ENCODE measurements around the gene SERPINA3. TPM values are rescaled to one million over a fixed set of nuclear protein-coding genes. Genes with fewer than 3 reads are reported as not detected.

SERPINA3 gene
- total RNA-seq, 1 donor from 2014 or later: not detected

DNA sequence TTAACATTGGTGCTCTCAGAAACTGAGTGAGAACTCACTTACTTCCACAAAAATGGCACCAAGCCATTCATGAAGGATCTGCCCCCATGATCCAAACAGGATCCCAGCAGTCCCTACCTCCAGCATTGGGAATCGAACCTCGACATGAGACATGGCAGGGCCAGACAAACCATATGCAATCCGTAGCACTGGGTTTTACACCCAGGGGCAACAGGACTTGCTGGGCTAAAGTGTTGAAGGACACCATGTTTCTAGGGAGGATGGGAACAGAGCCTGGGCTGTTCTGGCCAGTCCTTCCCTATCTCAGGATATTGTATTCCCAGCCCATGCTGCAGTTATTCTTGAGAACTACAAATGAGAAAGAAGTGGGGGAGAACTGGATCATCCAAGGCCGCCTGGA, 36.6 kb downstream of the SERPINA3 start:
- Mint-ChIP-seq H3K9me3 (peaks cover 4% of the 10 kb centered on the region), H3K36me3 (ENCODE audit: low read depth) (no peaks in the 10 kb centered on the region), H3K27ac (no peak overlapping the region), H3K27me3 (ENCODE audit: low read depth) (no peaks in the 10 kb centered on the region), H3K4me1 (ENCODE audit: low read depth) (no peaks in the 10 kb centered on the region), H3K4me3 (ENCODE audit: low read depth) (no peak overlapping the region)
- DNase-seq (ENCODE audit: low spot score): no peak
- intact Hi-C loops (cut with micrococcal nuclease): no loop called here

DNA sequence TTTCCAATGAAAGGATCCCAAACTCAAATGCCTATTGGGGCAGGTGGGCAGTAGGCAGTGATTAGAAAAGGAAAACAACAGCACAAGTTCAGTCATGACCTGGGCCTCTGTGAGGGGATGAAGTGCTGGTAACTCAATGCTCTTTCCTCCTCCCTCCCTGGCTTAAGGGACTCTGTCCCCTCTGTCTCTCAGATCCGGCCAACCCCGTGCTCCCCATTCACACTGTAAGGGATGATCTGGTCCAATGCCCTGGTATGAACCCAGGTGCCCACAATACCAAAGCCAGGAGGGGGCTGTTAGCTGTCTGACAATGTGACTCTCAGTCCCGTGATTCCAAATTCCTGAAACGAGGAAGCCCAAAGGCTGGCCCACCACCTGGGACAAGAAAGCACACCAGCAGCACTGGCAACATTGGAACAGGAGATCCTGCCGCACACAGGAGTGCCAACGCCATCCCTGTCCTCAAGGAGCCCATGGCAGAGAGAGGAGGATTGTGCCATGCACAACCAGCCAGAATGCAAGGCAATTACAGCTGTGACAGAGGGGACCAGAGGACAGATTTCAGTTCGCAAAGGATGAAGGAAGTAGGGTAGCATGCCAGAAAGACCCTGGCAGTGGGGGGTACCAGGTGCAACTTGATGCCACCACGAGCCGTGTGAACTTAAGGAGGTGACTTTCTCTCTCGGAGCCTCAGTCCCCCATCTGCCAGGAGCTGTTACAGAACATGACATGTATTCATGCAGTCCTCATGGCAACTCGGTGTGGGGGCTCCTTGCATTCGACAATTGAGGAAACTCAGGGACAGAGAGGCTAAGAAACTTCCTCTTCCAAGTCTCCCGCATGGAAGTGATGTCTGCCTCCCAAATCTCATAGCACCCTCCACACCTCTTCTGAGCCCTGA, 37.6 kb downstream of the SERPINA3 start:
- no peak overlapping the region for H3K4me3 Mint-ChIP-seq (ENCODE audit: low read depth)
- no peak overlapping the region for H3K27ac Mint-ChIP-seq
- H3K27me3 Mint-ChIP-seq (ENCODE audit: low read depth): no peaks in the 10 kb centered on the region
- no peaks in the 10 kb centered on the region for H3K36me3 Mint-ChIP-seq (ENCODE audit: low read depth)
- intact Hi-C loops (cut with micrococcal nuclease): no loop called here
- no peaks in the 10 kb centered on the region for H3K4me1 Mint-ChIP-seq (ENCODE audit: low read depth)
- no peak for DNase-seq (ENCODE audit: low spot score)
- H3K9me3 Mint-ChIP-seq: peaks cover 4% of the 10 kb centered on the region

DNA sequence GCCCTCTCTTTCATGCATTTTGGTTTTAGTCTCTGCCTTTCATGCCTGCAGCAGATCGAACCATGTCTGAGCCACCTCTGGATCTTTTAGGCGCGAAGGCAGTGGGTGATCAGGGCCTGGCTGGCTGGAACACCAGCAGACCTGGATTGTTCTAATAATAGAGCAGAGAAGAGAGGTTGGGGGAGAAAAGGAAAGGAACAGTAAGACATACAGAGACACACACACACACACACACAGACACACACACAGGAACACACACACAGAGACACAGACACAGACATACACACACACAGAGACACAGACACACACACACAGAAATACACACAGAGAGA, 38.2 kb downstream of the SERPINA3 start:
- no peaks in the 10 kb centered on the region for H3K4me1 Mint-ChIP-seq (ENCODE audit: low read depth)
- no peak for DNase-seq (ENCODE audit: low spot score)
- H3K4me3 Mint-ChIP-seq (ENCODE audit: low read depth): no peak overlapping the region
- H3K27ac Mint-ChIP-seq: no peak overlapping the region
- H3K9me3 Mint-ChIP-seq: peaks cover 4% of the 10 kb centered on the region
- intact Hi-C loops (cut with micrococcal nuclease): no loop called here
- H3K27me3 Mint-ChIP-seq (ENCODE audit: low read depth): no peaks in the 10 kb centered on the region
- no peaks in the 10 kb centered on the region for H3K36me3 Mint-ChIP-seq (ENCODE audit: low read depth)

DNA sequence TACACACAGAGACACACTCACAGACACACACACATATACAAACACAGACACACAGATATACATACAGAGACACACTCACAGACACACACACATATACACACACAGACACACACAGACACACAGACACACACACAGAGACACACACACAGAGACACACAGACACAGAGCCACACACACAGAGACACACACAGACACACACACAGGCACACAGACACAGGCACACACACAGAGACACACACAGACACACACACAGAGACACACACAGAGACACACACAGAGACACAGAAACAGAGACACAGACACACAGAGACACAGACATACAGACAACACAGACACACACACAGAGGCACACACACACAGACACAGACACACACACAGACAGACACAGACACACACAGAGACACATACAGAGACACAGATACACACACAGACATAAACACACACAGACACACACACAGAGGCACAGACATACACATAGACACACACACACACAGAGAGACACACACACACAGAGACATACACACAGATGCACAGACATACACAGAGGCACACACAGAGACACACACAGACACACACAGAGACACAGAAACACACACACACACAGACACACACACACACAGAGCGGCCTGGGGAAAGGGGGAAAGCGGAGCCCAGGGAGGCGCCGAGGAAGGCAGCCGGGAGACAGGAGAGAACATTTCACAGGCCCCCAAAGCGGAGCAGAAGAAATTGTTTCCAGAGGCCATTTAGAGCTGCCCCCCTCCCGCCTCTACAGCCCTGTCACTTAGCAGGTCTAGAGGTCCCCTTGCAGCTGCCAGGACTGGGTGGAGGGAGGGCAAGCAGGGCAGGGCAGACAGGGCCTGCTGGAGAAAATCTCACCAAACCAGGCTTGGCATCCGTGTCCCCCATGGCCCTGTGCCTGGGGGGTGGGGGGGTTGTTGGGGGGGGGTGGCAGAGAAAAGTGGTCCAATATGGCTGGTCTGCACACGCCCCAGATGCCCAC, 38.9 kb downstream of the SERPINA3 start:
- no peaks in the 10 kb centered on the region for H3K27me3 Mint-ChIP-seq (ENCODE audit: low read depth)
- no peak overlapping the region for H3K4me3 Mint-ChIP-seq (ENCODE audit: low read depth)
- H3K27ac Mint-ChIP-seq: no peak overlapping the region
- peaks cover 4% of the 10 kb centered on the region for H3K9me3 Mint-ChIP-seq
- DNase-seq (ENCODE audit: low spot score): no peak
- no peaks in the 10 kb centered on the region for H3K4me1 Mint-ChIP-seq (ENCODE audit: low read depth)
- H3K36me3 Mint-ChIP-seq (ENCODE audit: low read depth): no peaks in the 10 kb centered on the region
- intact Hi-C loops (cut with micrococcal nuclease): no loop called here

- no peaks in the 10 kb centered on the region for H3K4me1 Mint-ChIP-seq (ENCODE audit: low read depth)
- no peak overlapping the region for H3K27ac Mint-ChIP-seq
- intact Hi-C loops (cut with micrococcal nuclease): no loop called here
- no peak for DNase-seq (ENCODE audit: low spot score)
- no peaks in the 10 kb centered on the region for H3K36me3 Mint-ChIP-seq (ENCODE audit: low read depth)
- no peak overlapping the region for H3K4me3 Mint-ChIP-seq (ENCODE audit: low read depth)
- H3K9me3 Mint-ChIP-seq: peaks cover 4% of the 10 kb centered on the region
- H3K27me3 Mint-ChIP-seq (ENCODE audit: low read depth): no peaks in the 10 kb centered on the region
These were observed 41.1 kb downstream of the SERPINA3 start for GRCh38 chr14:94653321-94653720.

DNA sequence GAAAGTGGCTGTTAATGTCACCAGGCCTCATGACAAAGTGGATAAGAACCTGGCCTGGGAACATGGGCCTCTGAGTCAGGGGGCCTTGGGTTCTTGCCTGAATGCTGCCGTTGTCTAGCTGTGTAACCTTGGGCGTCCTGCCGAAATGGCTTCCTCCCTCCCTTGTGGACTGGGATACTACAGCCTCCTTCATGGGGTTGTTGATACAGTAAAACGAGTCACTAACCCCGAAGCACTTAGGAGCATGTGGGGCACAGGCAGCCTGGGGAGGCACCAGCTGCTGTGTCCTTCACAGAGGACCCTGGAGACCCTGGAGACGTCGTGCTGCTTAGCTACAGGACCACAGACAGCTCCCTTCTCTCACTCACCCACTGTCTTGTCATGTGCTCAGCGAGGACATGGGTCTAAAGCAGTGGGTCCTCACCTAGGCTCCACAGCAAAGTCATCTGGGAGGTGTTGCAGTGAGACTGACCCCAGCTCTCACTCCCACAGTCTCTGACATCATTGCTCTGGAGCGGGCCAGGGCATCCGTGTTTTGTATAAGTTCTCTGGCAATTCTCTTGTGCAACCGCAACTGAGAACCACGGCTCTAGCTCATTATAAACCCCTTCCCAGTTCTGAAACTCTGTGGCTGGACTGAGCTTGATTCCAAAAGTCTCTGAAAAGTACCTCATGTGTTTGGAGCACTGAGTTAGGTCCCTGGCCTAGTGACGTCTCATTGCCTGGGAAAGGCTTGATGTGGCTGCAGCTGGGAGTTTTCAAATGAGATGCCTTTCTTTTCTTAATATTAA, 42.1 kb downstream of the SERPINA3 start:
- intact Hi-C loops (cut with micrococcal nuclease): no loop called here
- Mint-ChIP-seq H3K9me3 (no peaks in the 10 kb centered on the region), H3K27me3 (ENCODE audit: low read depth) (no peaks in the 10 kb centered on the region), H3K4me3 (ENCODE audit: low read depth) (no peak overlapping the region), H3K4me1 (ENCODE audit: low read depth) (no peaks in the 10 kb centered on the region), H3K27ac (no peak overlapping the region), H3K36me3 (ENCODE audit: low read depth) (no peaks in the 10 kb centered on the region)
- DNase-seq (ENCODE audit: low spot score): no peak

DNA sequence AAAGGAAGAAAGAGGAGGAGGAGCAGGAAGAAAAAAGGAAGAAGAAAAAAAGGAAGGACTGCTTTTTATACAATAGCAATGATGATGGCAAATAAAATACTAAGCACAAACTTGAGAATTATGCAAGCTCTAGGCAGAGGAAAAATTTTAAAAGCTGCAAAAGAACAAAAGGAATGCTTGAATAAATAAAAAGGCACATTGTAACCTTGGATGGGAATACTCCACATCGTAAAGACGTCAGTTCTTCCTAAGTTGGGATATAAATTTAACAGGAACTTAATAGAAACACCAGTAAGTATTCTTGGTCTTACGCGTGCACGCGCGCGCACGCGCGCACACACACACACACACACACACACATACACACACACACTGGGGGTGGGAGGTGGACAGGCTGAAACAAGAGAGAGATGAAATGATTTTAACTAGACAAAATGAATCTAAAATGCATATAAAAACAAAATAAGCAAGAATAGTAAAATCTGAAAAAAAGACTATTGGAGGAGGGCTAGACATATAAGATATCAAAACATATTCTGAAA, 43.0 kb downstream of the SERPINA3 start:
- no peaks in the 10 kb centered on the region for H3K9me3 Mint-ChIP-seq
- H3K36me3 Mint-ChIP-seq (ENCODE audit: low read depth): no peaks in the 10 kb centered on the region
- DNase-seq (ENCODE audit: low spot score): no peak
- H3K27ac Mint-ChIP-seq: no peak overlapping the region
- no peaks in the 10 kb centered on the region for H3K27me3 Mint-ChIP-seq (ENCODE audit: low read depth)
- no peaks in the 10 kb centered on the region for H3K4me1 Mint-ChIP-seq (ENCODE audit: low read depth)
- no peak overlapping the region for H3K4me3 Mint-ChIP-seq (ENCODE audit: low read depth)
- intact Hi-C loops (cut with micrococcal nuclease): no loop called here

DNA sequence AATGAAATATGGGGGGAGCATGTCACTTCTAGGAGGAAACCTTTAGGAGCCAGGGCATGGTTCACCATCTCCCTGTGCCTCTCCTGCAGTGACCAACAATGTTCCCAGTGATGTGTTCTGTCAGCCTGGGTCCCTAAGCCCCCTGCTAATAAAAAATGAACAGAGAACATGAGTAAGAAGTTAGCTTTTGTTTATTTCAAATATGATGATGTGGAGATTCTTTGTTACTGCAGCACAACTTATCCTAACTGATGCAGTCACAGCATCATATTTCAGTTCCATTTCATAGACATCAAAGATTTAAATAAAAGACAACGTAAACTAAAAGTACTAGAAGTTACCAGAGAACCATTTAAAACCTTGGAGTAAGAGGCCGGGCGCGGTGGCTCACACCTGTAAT, 43.9 kb downstream of the SERPINA3 start:
- no peak for DNase-seq (ENCODE audit: low spot score)
- H3K27me3 Mint-ChIP-seq (ENCODE audit: low read depth): no peaks in the 10 kb centered on the region
- intact Hi-C loops (cut with micrococcal nuclease): no loop called here
- H3K4me1 Mint-ChIP-seq (ENCODE audit: low read depth): no peaks in the 10 kb centered on the region
- H3K27ac Mint-ChIP-seq: no peak overlapping the region
- H3K4me3 Mint-ChIP-seq (ENCODE audit: low read depth): no peak overlapping the region
- H3K9me3 Mint-ChIP-seq: no peaks in the 10 kb centered on the region
- H3K36me3 Mint-ChIP-seq (ENCODE audit: low read depth): no peaks in the 10 kb centered on the region

GRCh38 chr14:94659256-94659655, 47.1 kb downstream of the SERPINA3 start:
- Mint-ChIP-seq H3K4me1 (ENCODE audit: low read depth) (no peaks in the 10 kb centered on the region), H3K27me3 (ENCODE audit: low read depth) (peaks cover 6% of the 10 kb centered on the region), H3K9me3 (no peaks in the 10 kb centered on the region)

DNA sequence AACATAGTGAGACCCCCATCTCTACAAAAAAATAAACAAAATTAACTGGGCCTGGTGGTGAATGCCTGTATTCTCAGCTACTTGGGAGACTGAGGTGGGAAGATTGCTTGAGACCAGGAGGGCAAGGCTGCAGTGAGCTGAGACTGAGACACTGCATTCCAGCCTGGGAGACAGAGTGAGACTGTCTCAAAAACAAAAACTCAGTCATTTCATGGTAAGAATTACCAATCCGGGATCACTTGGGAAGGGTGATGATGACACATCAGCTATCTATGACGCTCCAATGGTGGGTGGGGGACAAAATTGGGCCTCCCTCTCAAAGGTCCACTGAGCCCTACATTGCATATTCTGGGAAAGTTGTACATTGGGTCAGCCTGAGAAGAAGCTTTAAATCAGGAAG, 47.7 kb downstream of the SERPINA3 start:
- Mint-ChIP-seq H3K4me3 (ENCODE audit: low read depth) (no peak overlapping the region), H3K27ac (no peak overlapping the region), H3K9me3 (no peaks in the 10 kb centered on the region), H3K36me3 (ENCODE audit: low read depth) (no peaks in the 10 kb centered on the region), H3K27me3 (ENCODE audit: low read depth) (peaks cover 7% of the 10 kb centered on the region), H3K4me1 (ENCODE audit: low read depth) (no peaks in the 10 kb centered on the region)
- no peak for DNase-seq (ENCODE audit: low spot score)
- intact Hi-C loops (cut with micrococcal nuclease): no loop called here

More at GRCh38 chr14:94659256-94659655, 47.1 kb downstream of the SERPINA3 start:
- DNase-seq (ENCODE audit: low spot score): no peak
- intact Hi-C loops (cut with micrococcal nuclease): no loop called here
- no peak overlapping the region for H3K27ac Mint-ChIP-seq
- no peak overlapping the region for H3K4me3 Mint-ChIP-seq (ENCODE audit: low read depth)
- H3K36me3 Mint-ChIP-seq (ENCODE audit: low read depth): no peaks in the 10 kb centered on the region

GRCh38 chr14:94660306-94660946, 48.2 kb downstream of the SERPINA3 start:
- Mint-ChIP-seq H3K9me3 (no peaks in the 10 kb centered on the region), H3K27me3 (ENCODE audit: low read depth) (peaks cover 9% of the 10 kb centered on the region), H3K4me1 (ENCODE audit: low read depth) (no peaks in the 10 kb centered on the region), H3K36me3 (ENCODE audit: low read depth) (no peaks in the 10 kb centered on the region), H3K27ac (no peak overlapping the region), H3K4me3 (ENCODE audit: low read depth) (no peak overlapping the region)
- no peak for DNase-seq (ENCODE audit: low spot score)
- intact Hi-C loops (cut with micrococcal nuclease): no loop called here

DNA sequence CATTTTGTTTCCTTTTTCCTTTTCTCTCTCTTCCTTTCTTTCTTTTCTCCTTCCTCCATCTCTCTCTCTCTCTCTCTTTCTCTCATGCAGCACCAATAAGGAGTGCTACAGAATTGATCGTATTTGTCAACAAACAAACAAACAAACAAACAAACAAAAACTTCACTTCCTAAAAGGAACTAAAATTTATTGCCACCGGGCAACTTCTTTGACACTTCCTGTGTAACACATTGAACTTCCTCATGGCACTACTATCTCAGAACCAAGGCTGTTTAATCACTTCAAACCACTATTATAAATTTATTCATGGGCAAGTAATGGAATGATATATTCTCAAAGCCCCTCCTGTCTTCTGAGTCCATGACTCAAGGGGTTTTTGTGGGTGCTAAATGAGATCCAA, 51.3 kb downstream of the SERPINA3 start:
- no peaks in the 10 kb centered on the region for H3K4me1 Mint-ChIP-seq (ENCODE audit: low read depth)
- intact Hi-C loops (cut with micrococcal nuclease): no loop called here
- peaks cover 9% of the 10 kb centered on the region for H3K27me3 Mint-ChIP-seq (ENCODE audit: low read depth)
- no peaks in the 10 kb centered on the region for H3K36me3 Mint-ChIP-seq (ENCODE audit: low read depth)
- DNase-seq (ENCODE audit: low spot score): no peak
- H3K4me3 Mint-ChIP-seq (ENCODE audit: low read depth): no peak overlapping the region
- H3K27ac Mint-ChIP-seq: no peak overlapping the region
- H3K9me3 Mint-ChIP-seq: no peaks in the 10 kb centered on the region

Data from activated T-helper 2 cell treated with anti-CD3 and anti-CD28 coated beads, Interferon-gamma antibody, Interleukin-2, Interleukin-4, amounts not matched to agents 10 μg/mL and 5 μg/mL and 100 μg/mL, durations not matched to agents 14 hours and 24 hours and 36 hours (primary cell).